Measurements from ENCODE around the gene FLACC1. TPM values are rescaled to one million over a fixed set of nuclear protein-coding genes. Genes with fewer than 3 reads are reported as not detected.
A peak's percentile ranks its signal among the peaks of the same experiment; 100 is the strongest.

Gene FLACC1
- total and polyA plus RNA-seq, 9 of the 15 experiments (the other 6 are each of a cell fraction or from before 2014, with no cell fraction given), result 0.07 to 0.68 (median 0.22) TPM; not detected in 2

DNA sequence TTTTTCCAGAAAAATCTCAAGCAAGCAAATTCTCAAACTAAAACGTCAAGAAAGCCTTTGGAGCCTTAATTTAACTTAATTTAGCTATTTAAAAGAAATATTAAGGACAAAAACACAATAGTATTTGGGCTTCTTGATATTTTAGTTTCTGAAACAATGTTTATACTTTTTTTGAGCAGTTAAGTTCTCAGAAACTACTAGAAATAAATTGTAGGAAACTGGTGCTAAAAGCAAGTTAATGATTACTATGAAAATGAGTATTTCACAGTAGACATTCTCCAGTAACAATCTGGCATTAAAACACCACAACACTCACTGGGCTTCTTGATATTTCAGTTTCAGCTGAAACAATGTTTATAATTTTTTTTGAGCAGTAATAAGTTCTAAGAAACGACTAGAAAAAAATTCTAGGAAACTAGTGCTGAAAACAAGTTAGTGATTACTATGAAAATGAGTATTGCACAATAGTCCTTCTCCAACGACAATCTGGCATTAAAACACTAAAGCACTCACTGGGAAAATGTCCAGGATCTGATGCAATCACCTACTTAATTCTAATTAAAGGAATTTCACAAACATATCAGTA is 49.0 kb upstream of the FLACC1 start (continued):
- TF ChIP-seq NFYB (IDR thresholded peaks at IDR 0.05; ENCODE audit: extremely low read depth, insufficient read length) (no peak), BACH1 (tag; IDR thresholded peaks at IDR 0.05) (no peak), HNRNPH1 (optimal IDR thresholded peaks at IDR 0.05; ENCODE audit: low read depth, low read length) (no peak), SNRNP70 (optimal IDR thresholded peaks at IDR 0.05; ENCODE audit: low read depth, low read length) (no peak), DNMT1 (IDR thresholded peaks at IDR 0.05) (no peak), ZNF212 (CRISPR knock-in tag; IDR thresholded peaks at IDR 0.05) (no peak), HCFC1 (IDR thresholded peaks at IDR 0.05; ENCODE audit: low read depth, low read length) (no peak), TCF3 (CRISPR knock-in tag; IDR thresholded peaks at IDR 0.05) (0 out of 2 replicates have a peak, but pooled peaks have one; percentile 16), SOX6 (IDR thresholded peaks at IDR 0.05) (peak; percentile 70; the same call in 1 of the 2 replicates), NUFIP1 (IDR thresholded peaks at IDR 0.05; ENCODE audit: partially characterized antibody) (no peak), ZNF175 (CRISPR knock-in tag; IDR thresholded peaks at IDR 0.05; ENCODE audit: low read depth) (peak; percentile 65; the same call in 1 of the 2 replicates), TRIM24 (IDR thresholded peaks at IDR 0.05) (peak in 1 of 2 experiments; percentile 67; a peak in 2 of 4 replicates)
